ENCODE measurements around the gene ZNF761.
A peak's percentile ranks its signal among the peaks of the same experiment; 100 is the strongest.
"Not testable (repeated sequence)": the region's sequence is repeated elsewhere in the genome, so short reads cannot be mapped to it uniquely, and the experiment has no call there.

Gene ZNF761

GRCh38 chr19:53461866-53462265, 30.1 kb downstream of the ZNF761 start:
- DNase-seq: no peak

DNA sequence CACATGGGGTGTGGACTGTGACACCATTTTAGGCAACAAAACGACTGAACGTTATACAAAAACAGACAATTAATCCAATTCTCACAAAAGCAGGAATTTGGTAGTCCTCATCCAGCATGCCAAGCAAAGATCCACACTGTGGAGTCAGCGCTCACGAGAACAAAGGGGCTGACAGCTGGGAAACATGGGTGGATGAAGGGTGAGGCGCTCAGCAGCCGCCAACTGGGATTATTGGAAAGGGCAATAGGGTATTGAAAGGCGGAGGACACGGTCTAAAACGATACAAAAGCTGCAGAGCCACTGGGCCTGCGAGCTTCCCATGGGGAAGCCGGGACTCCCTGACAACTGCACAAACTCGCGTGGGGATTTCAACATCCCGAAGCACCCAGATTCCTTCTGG, 31.1 kb downstream of the ZNF761 start:
- no peak for DNase-seq

DNA sequence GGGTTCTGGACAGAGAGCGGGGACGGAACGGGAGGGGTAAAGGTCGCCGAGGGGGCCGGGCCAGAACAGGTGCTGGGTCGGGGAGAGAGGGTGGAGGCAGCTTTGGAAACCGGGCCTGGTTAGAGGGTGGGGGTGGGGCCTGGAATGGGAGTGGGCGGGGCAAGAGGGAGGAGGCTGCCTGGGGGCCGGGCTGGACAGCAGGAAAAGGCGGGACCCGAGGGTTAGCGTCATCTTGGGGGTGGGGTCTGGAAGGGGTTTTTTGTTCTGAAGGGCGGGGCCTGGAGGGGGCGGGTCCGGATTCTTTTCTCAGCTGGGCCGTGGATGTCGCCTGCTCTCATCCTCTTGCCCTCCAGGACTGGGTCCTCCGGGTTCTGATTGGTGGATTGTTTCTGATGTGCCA, 31.5 kb downstream of the ZNF761 start:
- no peak for DNase-seq

DNA sequence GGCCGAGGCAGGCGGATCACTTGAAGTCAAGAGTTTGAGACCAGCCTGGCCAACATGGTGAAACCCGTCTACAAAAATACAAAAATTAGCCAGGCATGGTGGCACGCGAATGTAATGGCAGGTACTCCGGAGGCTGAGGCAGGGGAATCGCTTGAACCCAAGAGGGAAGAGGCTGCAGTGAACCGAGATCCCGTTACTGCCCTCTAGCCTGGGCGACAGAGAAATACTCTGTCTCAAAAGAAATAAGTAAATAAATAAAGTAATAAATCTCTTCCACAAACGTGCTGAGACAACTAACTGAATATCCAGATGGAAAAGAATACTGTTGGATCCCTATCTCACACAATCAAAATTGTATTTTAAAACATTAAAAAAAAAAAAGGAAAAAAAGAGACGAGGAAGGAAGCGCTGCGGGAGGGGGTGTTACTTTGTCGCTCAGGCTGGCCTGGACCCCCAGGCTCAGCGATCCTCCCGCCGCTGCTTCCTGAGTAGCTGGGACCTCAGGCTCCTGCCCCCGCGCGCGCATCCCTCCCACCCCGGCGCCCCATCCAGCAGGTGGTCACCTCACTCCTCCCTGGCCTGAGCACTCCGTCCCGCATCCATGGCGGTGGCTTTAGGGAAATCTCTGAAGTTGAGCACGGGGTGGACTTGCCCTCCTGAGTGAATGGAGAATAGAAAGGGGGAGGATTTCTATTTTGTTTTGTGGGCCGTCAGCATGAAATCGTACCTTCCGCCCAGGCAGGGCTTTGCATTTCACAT, 35.1 kb downstream of the ZNF761 start:
- no peak for DNase-seq

DNA sequence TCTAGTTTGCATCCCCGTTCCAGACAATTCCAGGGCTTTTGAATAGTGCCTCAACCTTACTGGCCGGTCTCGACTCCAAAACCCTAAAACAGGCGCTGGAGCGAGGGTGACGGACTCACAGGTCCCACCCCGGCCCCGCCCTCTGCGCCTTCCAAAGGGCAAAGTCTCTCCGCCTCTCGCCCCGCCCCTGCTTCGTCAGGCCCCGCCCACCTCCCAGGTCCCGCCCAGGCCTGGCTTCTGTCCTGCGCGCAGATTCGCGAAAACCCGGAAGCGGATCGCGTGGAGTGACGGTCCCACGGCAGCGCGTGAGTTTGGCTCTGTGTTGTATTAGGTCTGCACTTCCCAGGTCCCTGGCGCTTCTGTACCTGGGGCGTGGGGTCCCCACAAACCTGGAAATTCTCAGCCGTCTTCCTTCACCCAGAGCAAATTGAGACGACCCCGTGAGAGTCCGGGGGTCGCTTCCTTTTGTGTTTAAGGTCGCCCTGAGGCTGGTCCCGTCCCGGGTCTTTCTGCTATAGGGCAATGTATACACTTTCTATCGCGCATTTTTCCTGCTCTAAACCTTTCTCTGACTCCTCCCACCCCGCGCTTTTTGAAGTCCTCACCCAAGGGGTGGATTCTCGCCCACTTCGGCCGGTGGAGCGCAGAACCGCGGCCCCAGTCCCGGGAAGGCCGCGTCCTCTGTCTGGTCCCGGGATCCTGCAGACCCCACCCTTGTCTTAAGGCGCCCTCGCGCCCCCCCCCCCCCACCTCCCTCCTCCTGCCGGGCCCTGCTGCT, 35.9 kb downstream of the ZNF761 start, which contains the start of gene ZNF813:
Gene ZNF813, plus strand, starts transcription at position 249 of the 778 bp plus-strand sequence. CDS start 16,090 bp downstream, outside the sequence.
- DNase-seq: peak; percentile 70

DNA sequence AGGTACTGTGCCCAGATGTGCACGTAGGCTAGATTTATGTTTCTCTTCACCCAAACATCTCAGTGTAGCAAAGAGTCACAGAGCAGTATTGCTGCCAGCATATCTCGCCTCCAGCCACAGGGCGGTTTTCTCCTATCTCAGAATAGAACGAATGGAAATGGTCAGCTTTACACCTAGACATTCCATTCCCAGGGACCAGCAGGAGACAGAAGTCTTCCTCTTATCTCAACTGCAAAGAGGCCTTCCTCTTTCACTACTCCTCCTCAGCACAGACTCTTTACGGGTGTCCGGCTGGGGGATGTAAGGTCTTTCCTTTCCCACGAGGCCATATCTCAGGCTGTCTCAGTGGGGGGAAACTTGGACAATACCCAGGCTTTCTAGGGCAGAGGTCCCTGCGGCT, 36.8 kb downstream of the ZNF761 start:
- not testable (repeated sequence) for DNase-seq

GRCh38 chr19:53471916-53472315, 40.1 kb downstream of the ZNF761 start:
- no peak for DNase-seq

DNA sequence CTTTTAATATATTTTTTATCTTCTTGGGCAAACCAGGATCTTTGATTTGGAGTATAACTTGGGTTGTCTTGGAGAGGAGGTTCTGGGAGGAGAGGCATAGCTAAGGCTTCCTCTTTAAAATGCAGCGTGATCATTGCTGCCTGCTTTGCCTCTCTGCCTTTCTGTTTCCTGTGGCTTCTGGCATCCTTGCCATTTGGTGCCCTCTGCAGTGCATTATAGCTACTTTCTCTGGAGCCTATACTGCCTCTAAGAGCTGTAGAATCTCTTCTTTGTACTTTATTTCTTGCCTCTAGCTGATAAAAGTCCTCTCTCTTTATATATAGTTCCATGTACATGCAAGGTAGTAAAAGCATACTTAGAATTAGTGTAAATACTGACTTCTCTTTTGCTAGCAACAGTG, 43.0 kb downstream of the ZNF761 start:
- not testable (repeated sequence) for DNase-seq

- not testable (repeated sequence) for DNase-seq
These were observed 43.7 kb downstream of the ZNF761 start for GRCh38 chr19:53475470-53475869.

GRCh38 chr19:53483751-53484150, 52.0 kb downstream of the ZNF761 start:
- DNase-seq: not testable (repeated sequence)

DNA sequence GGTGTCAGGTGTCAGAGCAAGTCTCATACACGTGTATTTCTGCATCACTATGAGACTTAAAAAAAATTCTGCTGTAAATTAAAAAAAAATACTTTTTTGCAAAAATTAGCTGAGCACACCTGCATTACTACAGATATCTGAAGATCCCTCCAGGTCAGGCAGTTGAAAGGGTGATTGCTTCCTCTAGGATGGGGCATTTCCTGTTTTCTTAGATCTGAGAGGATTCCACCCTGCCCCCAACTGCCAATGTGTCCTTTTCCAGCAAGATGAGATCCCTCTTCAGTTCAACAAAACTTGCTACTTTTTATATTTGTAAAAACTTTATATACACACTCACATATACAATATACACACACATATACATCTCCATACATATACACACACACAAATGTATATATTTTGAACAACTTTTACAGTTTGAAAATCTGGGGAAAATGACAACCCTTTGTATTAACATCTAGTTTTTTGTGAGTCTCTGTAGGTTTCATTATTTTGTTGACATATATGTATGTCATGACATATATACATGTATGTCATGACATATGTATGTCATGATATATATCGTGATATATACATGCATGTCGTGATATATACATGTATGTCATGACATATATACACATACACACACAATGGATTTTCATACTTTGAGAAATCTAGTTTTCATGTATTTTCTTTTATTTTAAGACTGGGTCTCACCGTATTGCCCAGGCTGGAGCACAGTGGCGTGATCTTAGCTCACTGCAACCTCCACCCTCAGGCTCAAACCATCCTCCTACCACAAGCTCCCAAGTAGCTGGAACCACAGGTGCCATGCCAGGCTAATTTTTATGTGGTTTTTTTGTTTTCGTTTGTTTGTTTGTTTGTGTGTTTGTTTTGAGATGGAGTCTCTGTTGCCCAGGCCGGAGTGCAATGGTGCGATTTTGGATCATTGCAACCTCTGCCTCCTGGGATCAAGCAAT, 53.5 kb downstream of the ZNF761 start:
- no peak for DNase-seq

GRCh38 chr19:53492153-53492552, 60.4 kb downstream of the ZNF761 start:
- no peak for DNase-seq

GRCh38 chr19:53497311-53498023, 65.7 kb downstream of the ZNF761 start:
- not testable (repeated sequence) for DNase-seq

DNA sequence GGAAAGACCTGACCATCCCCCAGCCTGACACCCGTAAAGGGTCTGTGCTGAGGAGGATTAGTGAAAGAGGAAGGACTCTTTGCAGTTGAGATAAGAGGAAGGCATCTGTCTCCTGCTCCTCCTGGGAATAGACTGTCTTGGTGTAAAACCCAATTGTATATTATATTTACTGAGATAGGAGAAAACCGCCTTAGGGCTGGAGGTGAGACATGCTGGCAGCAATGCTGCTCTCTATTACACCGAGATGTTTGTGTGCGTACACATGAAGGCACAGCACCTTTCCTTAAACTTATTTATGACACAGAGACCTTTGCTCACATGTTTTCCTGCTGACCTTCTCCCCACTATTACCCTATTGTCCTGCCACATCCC, 66.2 kb downstream of the ZNF761 start:
- DNase-seq: not testable (repeated sequence)

DNA sequence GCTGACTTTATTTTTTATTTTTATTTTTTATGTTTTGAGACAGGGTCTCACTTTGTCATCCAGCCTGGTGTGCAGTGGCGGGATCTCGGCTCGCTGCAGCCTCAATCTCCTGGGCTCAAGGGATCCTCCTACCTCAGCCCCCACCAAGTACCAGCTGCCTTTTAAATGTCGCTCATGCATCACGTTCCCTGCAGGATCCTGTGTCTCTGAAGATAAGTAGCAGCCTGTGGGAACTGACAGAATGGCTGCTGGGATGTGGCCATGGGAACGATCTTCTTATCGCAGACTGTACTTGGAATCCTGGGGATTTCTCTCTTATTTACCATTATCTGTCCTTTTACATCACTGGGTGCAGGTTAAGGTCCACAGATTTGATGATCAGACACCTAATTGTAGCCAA, 71.4 kb downstream of the ZNF761 start:
- peak; percentile 32 for DNase-seq

- not testable (repeated sequence) for DNase-seq
These were observed 72.0 kb downstream of the ZNF761 start for GRCh38 chr19:53503671-53504364.

DNA sequence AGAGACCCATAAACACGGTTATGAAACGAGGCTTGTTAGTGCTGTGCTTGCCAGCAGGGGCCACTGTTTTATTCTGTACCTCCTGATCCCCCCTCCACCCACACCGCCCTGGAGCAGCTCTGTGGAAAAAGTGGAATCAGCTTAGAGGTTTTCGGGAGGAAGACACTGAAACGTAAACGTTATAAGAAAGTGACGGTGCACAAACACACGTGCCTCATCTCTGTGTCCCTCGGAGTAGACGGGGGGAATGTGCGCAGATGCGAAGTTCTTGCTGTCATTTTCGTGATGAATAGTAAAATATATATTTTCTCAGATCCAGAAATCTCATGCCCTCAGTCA, 72.5 kb downstream of the ZNF761 start:
- DNase-seq: not testable (repeated sequence)

GRCh38 chr19:53504885-53505284, 73.1 kb downstream of the ZNF761 start:
- DNase-seq: no peak

DNA sequence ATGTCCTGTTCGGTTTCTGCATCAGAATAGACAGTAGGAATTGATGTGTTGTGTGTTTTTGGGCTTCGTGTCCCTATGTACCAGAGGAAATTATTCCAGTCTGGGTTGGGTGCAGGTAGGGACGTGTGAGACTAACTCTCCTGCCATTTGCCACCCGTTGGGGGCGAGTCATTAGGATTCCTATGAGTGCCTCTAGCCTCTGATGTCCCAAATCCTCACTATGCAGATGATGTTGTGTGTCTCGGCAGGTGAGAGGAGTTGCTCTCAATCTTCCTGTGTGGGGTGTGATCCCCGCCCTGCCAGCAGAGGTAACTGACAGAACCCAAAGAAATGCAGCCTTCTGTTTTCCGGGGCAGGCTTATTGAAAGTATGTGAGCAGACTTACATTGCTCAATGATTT, 74.9 kb downstream of the ZNF761 start:
- DNase-seq: no peak

Data from DMS79 (cell line).